Panc1 (cell line): ENCODE measurements around the gene ULBP2. TPM values are rescaled to one million over a fixed set of nuclear protein-coding genes. Genes with fewer than 3 reads are reported as not detected.

Experiments used
- ATAC-seq: fragments of 200-7000 bp; cut with Tn5 transposase; 2 replicates; pipeline ENCODE4 v1.9.1; 2020; ENCODE audit warnings: mild to moderate bottlenecking, moderate library complexity
- BruUV-seq: library from RNA; stranded (reverse); fragments of 400-500 nt; replicated peaks from 2 replicates; lab custom pipeline; 2021; lab: Mats Ljungman, UMichigan
- CTCF ChIA-PET: fragments of 300-600 bp; sonication (Branson Sonifier 250); formaldehyde crosslinking; loops from one replicate; lab custom pipeline; 2022; ENCODE audit warnings: antibody characterized with exemption; lab: Charles Lee
- POLR2A ChIA-PET: fragments of 300-600 bp; sonication (Branson Sonifier 250); formaldehyde crosslinking; loops from one replicate; lab custom pipeline; 2022; ENCODE audit warnings: antibody characterized with exemption; lab: Charles Lee
- DNase-seq: peaks from one replicate; pipeline ENCODE4 v3.0.0-alpha.2; 2010; ENCODE audit warnings: low read depth, low spot score
- H3K27ac ChIP-seq: 2 replicates; pipeline ENCODE4 v1.5.1; 2011; ENCODE audit warnings: mild to moderate bottlenecking, low read length, inconsistent platforms
- H3K27me3 ChIP-seq: fragments of 200-500 bp; sonication (Bioruptor generic); 2 replicates; pipeline ENCODE4 v1.6.0; 2014; ENCODE audit warnings: low read length, inconsistent platforms; ENCODE audit not compliant: control insufficient read depth, insufficient read depth
- H3K36me3 ChIP-seq: fragments of 200-500 bp; sonication (Bioruptor generic); 2 replicates; pipeline ENCODE4 v1.5.1; 2014; ENCODE audit warnings: inconsistent platforms, mild to moderate bottlenecking, low read length, moderate library complexity; ENCODE audit not compliant: control insufficient read depth, insufficient read depth
- H3K4me1 ChIP-seq: 2 replicates; pipeline ENCODE4 v1.5.1; 2011; ENCODE audit warnings: inconsistent platforms, mild to moderate bottlenecking, low read length, moderate library complexity; ENCODE audit not compliant: control insufficient read depth, insufficient read depth
- H3K4me3 ChIP-seq, 2 experiments: 2 replicates each; pipeline ENCODE4 v1.5.1; 2011 to 2012; ENCODE audit warnings: low read depth in 2 of 2, low read length in 2 of 2, mild to moderate bottlenecking in 2 of 2, inconsistent platforms in 1 of 2, moderate library complexity in 1 of 2
- H3K9me3 ChIP-seq: fragments of 200-500 bp; sonication (Bioruptor generic); 2 replicates; pipeline ENCODE4 v1.5.1; 2014; ENCODE audit warnings: low read depth, mild to moderate bottlenecking, inconsistent platforms, low read length, moderate library complexity; ENCODE audit not compliant: control insufficient read depth, insufficient read depth
- POLR2AphosphoS5 ChIP-seq: IDR thresholded peaks from 2 replicates; pipeline ENCODE4 v1.6.1; 2012; ENCODE audit warnings: mild to moderate bottlenecking, low read depth, low read length, moderate library complexity
- SIN3A ChIP-seq: IDR thresholded peaks from 2 replicates; pipeline ENCODE4 v1.6.1; 2012; ENCODE audit warnings: low read depth, mild to moderate bottlenecking, low read length, moderate library complexity, borderline replicate concordance; ENCODE audit not compliant: insufficient read depth
- TCF7L2 ChIP-seq: IDR thresholded peaks from 2 replicates; pipeline ENCODE4 v1.6.1; 2011; ENCODE audit warnings: mild to moderate bottlenecking, low read depth, low read length, inconsistent platforms
- in situ Hi-C: cut with HindIII; loops from 2 replicates; pipeline ENCODE4 v1.10.0; 2016; ENCODE audit warnings: low sequenced_read_pairs, low pct_unique_long_range_greater_than_20kb
- intact Hi-C: fragments of 100-400 bp; cut with micrococcal nuclease; formaldehyde crosslinking; loops from one replicate; pipeline ENCODE4 v1.10.0; 2022; ENCODE audit not compliant: unreplicated experiment
- total RNA-seq: library from RNA; stranded (reverse); gene quantifications from one replicate; pipeline ENCODE4 v1.2.1, GENCODE V29; 2021; ENCODE audit not compliant: unreplicated experiment
- TF ChIP-seq, protein P1 (sequence below), 2 experiments: IDR thresholded peaks; 2 replicates each; pipeline ENCODE4 v1.6.1; 2011 to 2012; ENCODE audit warnings: low read depth in 2 of 2, control low read depth in 1 of 2, low read length in 1 of 2, mild to moderate bottlenecking in 1 of 2, moderate library complexity in 1 of 2; ENCODE audit not compliant: insufficient read depth in 1 of 2
- TF ChIP-seq, protein P2 (sequence below): fragments of 450-650 bp; IDR thresholded peaks from 2 replicates; pipeline ENCODE4 v1.5.1; 2017; ENCODE audit warnings: mild to moderate bottlenecking

Gene ULBP2
- total RNA-seq, 1 experiment from 2014 or later = 0.69 TPM

DNA sequence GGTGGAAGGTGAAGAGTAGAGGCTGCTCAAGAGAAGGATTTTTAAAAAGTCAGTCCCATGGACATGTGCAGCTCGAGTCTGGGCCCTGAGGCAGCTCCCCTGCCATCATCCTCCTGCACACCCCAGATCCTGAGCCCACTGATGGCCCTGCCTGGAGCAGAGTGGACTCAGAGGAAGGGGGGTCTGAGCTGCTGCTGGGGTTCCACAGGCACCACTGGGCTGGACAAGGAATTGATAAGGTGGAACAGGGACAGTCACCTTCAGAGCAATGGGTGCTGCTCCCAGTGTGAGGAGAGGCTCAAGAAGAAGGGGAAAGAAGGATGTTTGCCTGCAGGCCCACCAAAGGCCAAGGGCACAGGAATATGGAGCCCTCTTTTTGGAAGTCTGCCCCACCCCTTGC, 6.2 kb downstream of the ULBP2 start:
- intact Hi-C loops (no loop called here), in situ Hi-C loops (no loop called here)
- Histone ChIP-seq H3K27ac (no peak overlapping the region), H3K9me3 (no peaks in the 10 kb centered on the region), H3K27me3 (peaks cover 16% of the 10 kb centered on the region), H3K4me1 (no peaks in the 10 kb centered on the region), H3K36me3 (no peaks in the 10 kb centered on the region), H3K4me3 (no peak overlapping the region)
- DNase-seq (no peak), ATAC-seq (no peak)
- ChIA-PET CTCF (no interaction called here), POLR2A (no interaction called here)
- no peak for TF ChIP-seq SIN3A
- TF ChIP-seq, protein P1, sequence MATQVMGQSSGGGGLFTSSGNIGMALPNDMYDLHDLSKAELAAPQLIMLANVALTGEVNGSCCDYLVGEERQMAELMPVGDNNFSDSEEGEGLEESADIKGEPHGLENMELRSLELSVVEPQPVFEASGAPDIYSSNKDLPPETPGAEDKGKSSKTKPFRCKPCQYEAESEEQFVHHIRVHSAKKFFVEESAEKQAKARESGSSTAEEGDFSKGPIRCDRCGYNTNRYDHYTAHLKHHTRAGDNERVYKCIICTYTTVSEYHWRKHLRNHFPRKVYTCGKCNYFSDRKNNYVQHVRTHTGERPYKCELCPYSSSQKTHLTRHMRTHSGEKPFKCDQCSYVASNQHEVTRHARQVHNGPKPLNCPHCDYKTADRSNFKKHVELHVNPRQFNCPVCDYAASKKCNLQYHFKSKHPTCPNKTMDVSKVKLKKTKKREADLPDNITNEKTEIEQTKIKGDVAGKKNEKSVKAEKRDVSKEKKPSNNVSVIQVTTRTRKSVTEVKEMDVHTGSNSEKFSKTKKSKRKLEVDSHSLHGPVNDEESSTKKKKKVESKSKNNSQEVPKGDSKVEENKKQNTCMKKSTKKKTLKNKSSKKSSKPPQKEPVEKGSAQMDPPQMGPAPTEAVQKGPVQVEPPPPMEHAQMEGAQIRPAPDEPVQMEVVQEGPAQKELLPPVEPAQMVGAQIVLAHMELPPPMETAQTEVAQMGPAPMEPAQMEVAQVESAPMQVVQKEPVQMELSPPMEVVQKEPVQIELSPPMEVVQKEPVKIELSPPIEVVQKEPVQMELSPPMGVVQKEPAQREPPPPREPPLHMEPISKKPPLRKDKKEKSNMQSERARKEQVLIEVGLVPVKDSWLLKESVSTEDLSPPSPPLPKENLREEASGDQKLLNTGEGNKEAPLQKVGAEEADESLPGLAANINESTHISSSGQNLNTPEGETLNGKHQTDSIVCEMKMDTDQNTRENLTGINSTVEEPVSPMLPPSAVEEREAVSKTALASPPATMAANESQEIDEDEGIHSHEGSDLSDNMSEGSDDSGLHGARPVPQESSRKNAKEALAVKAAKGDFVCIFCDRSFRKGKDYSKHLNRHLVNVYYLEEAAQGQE (IDR thresholded peaks at IDR 0.05; ENCODE audit: insufficient read depth in 1 of 2, low read depth in 2 of 2, low read length in 1 of 2) = no peak
- TF ChIP-seq POLR2AphosphoS5 = no peak
- TF ChIP-seq, protein P2, sequence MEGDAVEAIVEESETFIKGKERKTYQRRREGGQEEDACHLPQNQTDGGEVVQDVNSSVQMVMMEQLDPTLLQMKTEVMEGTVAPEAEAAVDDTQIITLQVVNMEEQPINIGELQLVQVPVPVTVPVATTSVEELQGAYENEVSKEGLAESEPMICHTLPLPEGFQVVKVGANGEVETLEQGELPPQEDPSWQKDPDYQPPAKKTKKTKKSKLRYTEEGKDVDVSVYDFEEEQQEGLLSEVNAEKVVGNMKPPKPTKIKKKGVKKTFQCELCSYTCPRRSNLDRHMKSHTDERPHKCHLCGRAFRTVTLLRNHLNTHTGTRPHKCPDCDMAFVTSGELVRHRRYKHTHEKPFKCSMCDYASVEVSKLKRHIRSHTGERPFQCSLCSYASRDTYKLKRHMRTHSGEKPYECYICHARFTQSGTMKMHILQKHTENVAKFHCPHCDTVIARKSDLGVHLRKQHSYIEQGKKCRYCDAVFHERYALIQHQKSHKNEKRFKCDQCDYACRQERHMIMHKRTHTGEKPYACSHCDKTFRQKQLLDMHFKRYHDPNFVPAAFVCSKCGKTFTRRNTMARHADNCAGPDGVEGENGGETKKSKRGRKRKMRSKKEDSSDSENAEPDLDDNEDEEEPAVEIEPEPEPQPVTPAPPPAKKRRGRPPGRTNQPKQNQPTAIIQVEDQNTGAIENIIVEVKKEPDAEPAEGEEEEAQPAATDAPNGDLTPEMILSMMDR = no peak
- no peak for TF ChIP-seq TCF7L2
- no TSS peak for BruUV-seq

DNA sequence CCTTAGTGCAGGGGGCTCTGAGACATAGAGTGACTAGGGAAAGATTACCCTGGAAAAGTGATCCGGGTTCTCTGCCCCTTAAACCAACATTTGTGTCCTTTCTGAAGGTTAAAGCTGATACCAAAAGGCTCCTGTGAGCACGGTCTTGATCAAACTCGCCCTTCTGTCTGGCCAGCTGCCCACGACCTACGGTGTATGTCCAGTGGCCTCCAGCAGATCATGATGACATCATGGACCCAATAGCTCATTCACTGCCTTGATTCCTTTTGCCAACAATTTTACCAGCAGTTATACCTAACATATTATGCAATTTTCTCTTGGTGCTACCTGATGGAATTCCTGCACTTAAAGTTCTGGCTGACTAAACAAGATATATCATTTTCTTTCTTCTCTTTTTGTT, 6.8 kb downstream of the ULBP2 start:
- Histone ChIP-seq H3K4me3 (no peak overlapping the region), H3K36me3 (no peaks in the 10 kb centered on the region), H3K27ac (no peak overlapping the region), H3K27me3 (peaks cover 16% of the 10 kb centered on the region), H3K4me1 (no peaks in the 10 kb centered on the region), H3K9me3 (no peaks in the 10 kb centered on the region)
- no peak for TF ChIP-seq POLR2AphosphoS5
- TF ChIP-seq TCF7L2 = no peak
- TF ChIP-seq, protein P2 = no peak
- TF ChIP-seq SIN3A = no peak
- TF ChIP-seq, protein P1 (IDR thresholded peaks at IDR 0.05; ENCODE audit: insufficient read depth in 1 of 2, low read depth in 2 of 2, low read length in 1 of 2) = no peak
- in situ Hi-C loops (no loop called here), intact Hi-C loops (no loop called here)
- ChIA-PET POLR2A (no interaction called here), CTCF (interaction anchor here (0.6 kb wide), 1 partner anchor 110 kb away, joined by 6 read pairs; no protein-coding TSS in a partner anchor)
- no TSS peak for BruUV-seq
- no peak for ATAC-seq
- no peak for DNase-seq
